GM18870 (cell line): ENCODE measurements around the gene SRPK2.
"Not testable (repeated sequence)": the region's sequence is repeated elsewhere in the genome, so short reads cannot be mapped to it uniquely, and the experiment has no call there.

ENCODE experiments used
- ATAC-seq: cut with Tn5 transposase; IDR thresholded peaks from one replicate; pipeline ENCODE4 v1.9.1; 2021; ENCODE audit warnings: moderate library complexity; ENCODE audit not compliant: unreplicated experiment

The SRPK2 gene

DNA sequence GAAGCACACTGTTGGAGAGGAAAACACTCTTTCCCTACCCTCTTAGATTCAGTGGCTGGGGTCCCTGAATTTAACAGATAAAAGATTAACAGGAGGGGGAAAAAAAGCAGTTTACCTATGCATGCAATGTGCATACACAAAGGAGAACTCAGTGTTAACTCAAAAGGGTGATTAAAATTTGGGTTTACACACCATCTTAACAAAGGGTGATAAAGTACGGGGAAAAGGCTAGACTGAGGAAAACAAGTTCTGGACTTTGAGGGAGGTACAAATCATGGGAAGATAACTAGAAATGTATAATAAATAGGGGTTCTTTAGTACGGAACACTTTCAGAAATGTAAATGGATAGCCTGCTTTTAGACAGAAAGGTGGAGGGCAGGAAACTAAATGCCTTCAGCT is 83.1 kb downstream of the SRPK2 start:
- no peak for ATAC-seq

DNA sequence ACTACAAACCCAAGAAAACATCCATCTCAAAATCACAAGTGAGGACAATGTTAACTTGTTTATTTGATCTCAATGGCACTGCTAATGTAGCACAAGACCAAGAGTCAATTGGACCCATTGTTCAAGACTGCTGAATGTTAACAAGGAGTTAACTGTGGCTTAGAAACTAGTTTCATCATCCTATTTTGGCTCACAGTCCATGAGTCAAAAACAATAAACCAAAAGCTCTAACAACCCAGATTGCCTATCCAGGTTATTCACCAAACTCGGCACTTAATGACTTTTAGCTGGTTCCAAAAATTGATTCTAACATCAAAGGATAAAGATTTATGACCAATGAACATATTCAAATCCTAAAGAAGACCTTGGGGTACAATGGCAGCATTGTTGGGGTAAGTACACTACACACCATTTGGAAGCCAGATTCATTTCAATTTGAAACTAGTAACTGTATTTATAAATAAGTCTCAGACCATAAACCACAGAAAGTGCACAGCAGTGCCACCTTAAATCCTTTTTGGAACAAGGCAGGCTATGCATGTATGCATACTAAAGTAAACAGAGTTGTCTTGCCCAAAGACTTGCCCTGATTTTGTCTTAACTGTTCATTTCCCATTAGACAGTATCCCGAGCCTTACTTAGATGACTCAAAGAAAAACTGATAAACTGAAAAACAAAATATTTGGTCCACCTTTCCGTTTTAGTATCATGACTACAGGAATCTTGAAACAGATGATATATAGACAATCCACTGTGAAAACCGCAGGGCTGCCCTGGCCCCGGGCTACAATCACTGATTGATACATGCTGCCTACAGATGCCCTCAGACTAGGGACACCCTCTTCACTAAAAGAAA is 84.5 kb downstream of the SRPK2 start:
- ATAC-seq, result peak; percentile 85

DNA sequence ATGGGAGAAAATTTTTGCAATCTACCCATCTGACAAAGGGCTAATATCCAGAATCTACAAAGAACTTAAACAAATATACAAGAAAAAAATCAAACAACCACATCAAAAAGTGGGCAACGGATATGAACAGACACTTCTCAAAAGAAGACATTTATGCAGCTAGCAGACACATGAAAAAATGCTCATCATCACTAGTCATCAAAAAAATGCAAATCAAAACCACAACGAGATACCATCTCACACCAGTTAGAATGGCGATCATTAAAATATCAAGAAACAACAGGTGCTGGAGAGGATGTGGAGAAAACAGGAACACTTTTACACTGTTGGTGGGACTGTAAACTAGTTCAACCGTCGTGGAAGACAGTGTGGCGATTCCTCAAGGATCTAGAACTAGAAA is 88.1 kb downstream of the SRPK2 start:
- ATAC-seq, result not testable (repeated sequence)

DNA sequence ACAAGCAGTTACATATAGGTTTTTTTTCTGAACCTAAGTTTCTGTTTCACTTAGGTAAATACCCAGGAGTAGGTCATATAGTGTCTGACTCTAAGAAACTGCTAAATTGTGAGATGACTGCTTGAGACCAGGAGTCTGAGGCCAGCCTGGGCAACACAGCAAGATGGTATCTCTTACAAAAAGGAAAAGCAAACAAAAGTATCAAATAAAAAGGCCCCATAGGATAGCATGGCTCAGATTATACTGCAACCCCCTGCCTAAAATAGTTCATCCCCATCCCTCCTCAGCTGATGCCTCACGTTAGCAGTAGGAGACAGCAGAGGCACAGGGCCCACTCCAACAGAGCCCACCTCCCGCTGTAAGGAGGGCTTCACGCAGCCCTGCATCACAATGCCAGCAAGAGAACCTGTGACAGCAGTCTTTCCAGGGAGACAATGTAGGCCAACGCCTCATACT is 90.3 kb downstream of the SRPK2 start:
- peak; percentile 89 for ATAC-seq

DNA sequence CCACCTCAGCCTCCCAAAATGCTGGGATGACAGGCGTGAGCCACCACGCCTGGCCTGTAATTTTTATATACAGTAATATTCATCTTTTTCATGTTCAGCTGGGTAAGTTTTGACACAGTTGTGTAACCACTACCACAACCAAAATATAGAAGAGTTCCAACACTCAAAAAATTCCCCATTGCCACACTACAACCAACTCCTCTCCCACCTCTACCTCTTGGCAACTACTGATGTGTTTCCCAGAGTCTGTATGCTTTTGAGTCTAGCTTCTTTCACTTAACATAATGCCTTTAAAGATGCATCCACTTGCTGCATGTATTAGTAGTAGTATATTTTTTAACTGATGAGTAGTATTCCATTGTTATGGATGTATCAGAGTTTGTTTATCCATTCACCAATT is 90.7 kb downstream of the SRPK2 start:
- ATAC-seq, result peak; percentile 17

DNA sequence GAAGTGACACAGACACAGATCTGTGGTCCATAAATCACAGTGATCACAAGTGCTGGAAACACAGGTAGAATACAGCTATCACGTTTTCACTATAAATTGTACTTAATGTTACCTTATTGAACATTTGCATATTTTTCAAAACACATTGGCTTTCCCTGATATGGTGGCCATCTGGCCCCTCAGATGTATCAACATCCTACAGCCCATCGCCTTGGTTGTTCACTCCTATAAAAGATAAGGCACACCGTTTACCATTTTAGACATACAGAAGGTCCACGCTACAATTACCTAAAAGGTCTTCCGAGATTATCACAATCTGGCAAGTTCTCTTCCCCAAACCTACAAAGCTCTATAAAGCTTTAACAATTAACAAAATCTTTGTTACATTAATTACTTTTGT is 91.4 kb downstream of the SRPK2 start:
- no peak for ATAC-seq

DNA sequence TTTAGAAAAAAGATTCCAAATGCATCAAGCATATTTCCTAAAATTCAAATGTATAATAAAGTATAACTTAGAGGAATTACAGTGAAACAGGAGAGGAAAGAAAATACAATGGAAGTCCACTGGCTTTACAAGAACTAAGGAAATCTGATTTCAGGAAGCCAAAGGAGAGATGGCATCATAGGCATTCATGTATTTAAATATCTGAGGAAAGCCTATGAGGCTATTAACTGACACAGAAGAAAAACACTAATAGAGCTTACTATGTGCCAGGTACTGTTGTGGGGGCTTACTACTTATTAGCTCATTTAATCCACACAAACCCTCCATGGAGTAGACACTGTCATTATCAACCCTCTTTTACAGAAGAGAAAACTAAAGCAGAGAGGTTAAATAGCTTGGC is 92.2 kb downstream of the SRPK2 start:
- ATAC-seq, result no peak

DNA sequence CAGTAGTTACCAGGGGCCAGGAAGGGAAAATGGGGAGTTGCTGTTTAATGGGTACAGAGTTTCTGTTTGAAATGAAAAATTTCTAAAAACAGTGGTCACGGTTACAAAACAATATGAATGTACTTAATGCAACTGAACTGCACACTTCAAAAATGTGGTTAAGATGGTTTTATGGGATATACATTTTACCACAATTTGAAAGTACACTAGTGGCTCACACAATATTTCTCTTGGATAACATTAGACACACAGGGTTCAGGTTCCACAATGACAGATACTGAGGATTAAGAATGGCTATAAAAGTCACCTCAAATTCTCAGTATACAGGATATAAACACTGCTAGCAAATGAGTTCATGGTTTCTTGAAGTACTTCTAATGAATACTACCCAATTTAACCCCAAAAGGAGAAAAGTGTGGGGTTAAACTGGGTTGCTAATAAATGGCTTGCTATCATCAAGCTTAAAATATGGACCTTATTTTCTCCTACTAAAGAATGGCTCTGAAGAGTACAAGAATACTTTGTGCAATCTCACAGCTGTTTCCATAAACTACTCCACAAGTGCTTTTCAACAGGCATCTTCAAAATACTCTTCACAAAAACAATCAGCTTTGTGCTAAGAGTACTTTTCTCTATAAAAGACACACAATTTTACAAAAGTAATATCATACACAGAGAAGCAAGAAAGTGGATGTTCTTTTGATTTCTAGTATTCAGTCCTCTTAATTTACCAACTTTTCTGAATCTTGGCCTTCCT is 92.9 kb downstream of the SRPK2 start:
- no peak for ATAC-seq

DNA sequence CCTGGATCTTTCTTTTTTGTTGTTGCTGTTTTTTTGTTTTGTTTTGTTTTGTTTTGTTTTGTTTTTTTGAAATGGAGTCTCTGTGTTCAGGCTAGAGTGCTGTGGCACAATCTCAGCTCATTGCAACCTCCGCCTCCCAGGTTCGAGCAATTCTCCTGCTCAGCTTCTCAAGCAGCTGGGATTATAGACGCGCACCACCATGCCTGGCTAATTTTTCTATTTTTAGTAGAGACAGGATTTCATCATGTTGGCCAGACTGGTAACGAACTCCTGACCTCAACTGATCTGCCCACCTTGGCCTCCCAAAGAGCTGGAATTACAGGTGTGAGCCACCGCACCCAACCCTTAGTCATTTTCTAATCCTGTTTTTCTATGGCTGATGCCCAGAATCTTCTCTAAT is 94.2 kb downstream of the SRPK2 start:
- not testable (repeated sequence) for ATAC-seq

DNA sequence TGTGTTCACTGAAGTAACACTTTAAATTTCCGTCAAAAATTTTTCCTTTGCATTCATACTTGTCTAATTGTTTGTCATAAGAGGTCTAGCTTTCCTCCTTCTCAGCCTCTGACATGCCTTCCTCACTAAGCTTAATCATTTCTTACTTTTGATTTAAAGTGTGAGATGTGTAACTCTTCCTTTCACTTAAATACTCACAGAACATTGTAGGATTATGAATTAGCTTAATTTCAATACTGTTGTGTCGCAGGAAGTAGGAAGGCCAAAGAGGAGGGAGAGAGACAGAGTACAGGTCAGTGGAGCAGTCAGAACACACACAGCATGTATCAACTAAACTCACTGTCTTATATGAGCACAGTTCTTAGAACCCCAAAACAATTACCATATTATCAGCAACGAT is 99.0 kb downstream of the SRPK2 start:
- no peak for ATAC-seq

DNA sequence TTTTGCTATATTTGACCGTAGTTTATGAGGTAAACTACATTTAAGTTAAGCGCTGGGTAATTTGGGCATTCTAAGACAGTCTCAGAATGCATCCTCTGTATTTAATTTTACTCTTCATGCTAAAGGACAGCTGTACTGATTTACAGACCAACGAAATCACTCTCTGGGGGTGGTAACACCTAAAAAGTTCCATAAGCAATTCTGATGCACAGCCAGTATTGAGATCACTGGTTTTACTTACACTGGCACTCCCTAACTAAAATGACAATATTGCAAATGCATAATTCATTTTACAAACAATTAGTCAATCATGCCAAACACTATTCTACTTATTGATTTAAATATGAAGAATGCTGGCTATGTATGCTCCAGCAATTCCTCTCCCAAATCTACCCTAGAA is 102.3 kb downstream of the SRPK2 start:
- no peak for ATAC-seq

DNA sequence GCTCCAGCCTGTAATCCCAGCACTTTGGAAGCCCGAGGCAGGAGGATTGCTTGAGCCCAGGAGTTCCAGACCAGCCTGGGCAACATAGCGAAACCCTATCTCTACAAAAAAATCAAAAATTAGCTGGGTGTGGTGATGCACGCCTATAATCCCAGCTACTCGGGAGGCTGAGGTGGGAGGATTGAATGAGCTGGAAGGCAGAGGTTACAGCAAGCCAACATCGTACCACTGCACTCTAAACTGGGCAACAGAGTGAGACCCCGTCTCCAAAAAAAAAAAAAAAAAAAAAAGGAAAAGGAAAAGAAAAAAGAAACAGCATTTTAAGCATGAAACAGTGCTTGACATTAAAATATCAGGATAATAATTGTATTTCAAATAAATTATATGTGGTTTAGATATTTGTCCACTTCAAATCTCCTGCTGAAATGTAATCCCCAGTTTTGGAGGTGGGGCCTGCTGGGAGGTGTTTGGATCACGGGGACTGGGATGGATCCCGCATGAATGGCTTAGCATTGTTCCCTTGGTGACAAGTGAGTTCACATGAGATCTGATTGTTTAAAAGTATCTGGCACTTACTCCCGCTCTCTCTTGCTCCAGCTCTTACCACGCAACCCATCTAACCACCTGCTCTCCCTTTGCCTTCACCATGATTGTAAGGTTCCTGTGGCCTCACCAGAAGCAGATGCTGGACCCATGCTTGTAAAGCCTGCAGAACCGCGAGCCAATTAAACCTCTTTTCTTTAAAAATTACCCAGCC is 103.4 kb downstream of the SRPK2 start:
- no peak for ATAC-seq

DNA sequence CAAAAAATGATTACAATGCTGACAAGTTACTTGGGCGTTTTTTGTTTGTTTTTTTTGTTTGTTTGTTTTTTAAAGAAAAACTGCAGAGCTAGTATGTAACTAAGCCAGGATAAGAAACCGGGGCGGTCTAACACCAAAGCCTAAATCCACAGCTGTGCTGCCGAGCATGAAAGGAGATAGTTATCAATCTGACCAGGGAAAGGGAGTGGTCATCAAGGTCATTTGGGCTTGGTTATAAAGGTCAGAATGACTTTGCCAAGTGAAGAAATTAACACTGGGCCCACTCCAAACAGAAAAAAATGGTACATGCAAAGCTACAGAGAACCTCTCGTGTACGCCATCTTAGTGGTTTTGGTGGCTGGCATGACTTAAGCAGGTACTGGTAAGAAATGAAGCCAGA is 104.7 kb downstream of the SRPK2 start:
- no peak for ATAC-seq

DNA sequence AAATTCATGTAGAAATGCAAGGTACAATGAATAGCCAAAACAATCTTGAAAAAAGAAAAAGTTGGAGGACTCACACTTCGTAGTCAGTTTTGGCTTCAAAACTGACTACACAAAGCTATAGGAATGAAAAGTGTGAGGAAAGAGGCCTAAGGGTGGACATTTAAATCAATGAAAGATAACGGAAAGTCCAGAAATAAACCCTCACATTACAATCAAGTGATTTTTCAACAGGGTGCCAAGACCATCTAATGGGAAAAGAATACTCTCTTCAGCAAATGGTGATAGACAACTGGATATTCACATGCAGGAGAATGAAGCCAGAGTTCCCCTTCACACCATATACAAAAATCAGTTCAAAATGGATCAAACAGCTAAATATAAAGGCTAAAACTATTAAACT is 106.8 kb downstream of the SRPK2 start:
- no peak for ATAC-seq

DNA sequence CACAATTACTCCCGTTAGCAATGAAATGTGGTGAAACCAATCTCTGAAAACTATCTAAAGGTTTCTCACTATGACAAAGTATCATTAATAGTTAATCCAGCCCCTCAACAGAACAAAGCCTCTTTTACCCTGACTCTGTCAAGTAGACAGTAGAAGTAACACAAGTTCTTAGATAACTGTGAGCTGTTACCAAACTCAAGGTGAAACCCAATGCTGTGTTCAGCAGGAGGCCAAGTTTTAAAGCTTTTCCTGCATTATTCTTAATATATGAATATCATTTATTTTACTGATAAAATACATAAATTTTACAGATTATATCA is 109.1 kb downstream of the SRPK2 start:
- peak; percentile 94 for ATAC-seq

DNA sequence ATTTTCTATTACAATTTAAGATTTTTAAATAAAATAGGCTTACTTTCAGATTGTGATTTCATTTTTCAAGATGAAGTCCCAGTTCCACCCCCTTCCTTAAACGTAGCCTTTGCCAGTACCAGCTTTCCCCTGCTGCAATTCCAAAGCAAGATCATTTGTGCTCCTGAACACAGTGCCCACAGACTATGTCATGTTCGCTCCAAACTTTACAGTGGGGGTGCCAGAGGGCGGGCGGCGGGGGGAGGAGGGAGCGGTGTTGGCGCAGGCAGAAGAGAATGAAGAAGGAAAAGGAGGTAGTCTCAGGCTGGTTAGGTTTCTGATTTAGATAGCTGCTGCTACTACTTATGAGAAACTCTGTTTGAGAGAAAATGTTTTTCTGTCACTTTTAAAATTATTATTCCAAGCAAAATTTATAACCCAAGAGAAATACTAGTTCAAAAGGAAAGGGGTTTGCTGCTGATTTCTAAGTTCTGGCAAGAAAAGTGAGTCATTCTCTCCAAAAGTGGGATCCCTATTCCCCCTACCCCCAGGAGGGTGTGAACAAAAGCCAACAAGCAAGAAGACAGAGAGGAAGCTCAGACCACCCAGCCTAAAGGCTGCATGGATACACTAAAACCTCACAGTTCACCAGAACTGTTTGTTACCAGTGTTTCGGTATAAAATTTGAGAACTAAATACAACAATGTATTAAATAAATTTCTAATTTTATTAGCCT is 109.6 kb downstream of the SRPK2 start:
- peak; percentile 59 for ATAC-seq

DNA sequence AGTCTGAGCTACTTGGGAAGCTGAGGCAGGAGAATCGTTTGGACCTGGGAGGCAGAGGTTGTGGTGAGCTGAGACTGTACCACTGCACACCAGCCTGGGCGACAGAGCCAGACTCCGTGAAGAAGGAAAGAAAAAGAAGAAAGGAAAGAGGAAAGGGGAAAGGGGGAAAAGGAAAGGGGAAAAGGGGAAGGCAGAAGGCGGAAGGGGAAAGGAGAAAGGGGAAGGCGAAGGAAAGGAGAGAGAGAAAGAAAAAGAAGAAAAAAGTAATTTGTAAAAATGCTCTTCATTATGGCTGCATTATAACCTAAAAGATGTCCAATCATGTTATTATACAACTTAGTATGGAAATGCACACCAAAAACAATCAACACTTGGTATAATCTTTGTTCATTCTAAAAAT is 110.2 kb downstream of the SRPK2 start:
- no peak for ATAC-seq

DNA sequence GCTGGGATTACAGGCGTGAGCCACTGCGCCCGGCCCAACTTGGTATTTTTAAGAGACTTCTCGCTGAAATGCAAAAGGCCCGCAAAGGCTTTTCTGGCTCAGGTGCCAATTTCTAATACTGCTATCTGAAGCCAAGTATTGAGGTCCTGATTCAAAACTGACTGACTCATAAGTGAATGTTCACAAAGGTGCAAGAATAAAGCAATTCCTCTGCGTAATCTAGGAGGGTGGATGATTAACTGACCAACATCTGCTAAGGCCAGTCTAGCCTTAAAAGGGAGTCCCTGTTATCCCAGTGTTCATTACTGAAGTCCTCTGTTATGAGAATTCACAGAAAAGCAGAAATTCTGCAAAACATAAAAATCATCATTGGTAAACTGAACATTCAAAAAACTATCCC is 111.4 kb downstream of the SRPK2 start:
- ATAC-seq, result no peak

DNA sequence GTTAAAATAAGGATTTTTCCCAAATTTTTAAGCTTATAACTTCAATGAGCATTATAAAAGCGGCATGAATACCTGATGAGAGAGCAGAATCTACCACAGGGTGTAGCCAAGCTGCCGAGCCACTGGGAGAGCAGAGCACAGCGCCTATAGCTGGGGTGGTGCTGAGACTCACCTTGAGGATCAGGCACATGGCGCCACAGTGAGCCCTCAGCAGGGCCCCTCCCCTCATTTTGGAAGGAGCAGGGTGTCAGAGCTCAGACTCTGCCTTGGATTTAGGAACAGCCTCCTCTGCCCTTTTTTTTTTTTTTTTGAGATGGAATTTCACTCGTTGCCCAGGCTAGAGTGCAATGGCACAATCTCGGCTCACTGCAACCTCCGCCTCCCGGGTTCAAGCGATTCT is 118.6 kb downstream of the SRPK2 start:
- ATAC-seq, result no peak

DNA sequence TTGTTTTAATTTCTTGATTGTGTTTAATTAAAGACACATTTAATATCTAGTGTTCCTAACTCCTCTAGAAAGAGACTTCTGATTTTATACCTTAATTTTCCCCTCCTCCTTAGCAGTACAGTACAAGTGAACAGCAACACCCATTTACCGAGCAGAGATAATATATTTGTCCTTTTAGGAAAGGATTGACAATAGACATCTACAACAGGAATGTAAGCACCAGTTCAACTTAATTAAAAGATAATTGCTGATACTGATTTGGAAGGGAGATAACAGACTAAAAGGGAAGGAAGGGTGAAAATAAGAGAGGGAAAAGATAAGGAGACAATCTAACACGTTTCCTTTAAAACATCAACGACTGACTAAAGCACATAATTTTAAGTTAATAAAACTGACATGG is 119.3 kb downstream of the SRPK2 start:
- peak; percentile 22 for ATAC-seq
